GM21526 (cell line): ENCODE data around the gene KAT2B.
"Not testable (repeated sequence)": the region's sequence is repeated elsewhere in the genome, so short reads cannot be mapped to it uniquely, and the experiment has no call there.

ENCODE experiments used
- ATAC-seq: cut with Tn5 transposase; IDR thresholded peaks from one replicate; pipeline ENCODE4 v1.9.1; 2021; ENCODE audit warnings: moderate library complexity; ENCODE audit not compliant: unreplicated experiment, low FRiP score

The KAT2B gene

GRCh38 chr3:20040548-20041196 lies 426 bp downstream of the KAT2B start:
- ATAC-seq, result peak; percentile 40

- peak; percentile 51 for ATAC-seq
Observed at GRCh38 chr3:20041197-20041780, 1.0 kb downstream of the KAT2B start.

- ATAC-seq, result no peak
Observed at GRCh38 chr3:20042331-20042730, 2.1 kb downstream of the KAT2B start.

GRCh38 chr3:20043396-20043795 lies 3.1 kb downstream of the KAT2B start:
- peak; percentile 24 for ATAC-seq

- no peak for ATAC-seq
Observed at GRCh38 chr3:20043825-20044224, 3.6 kb downstream of the KAT2B start.

- not testable (repeated sequence) for ATAC-seq
Observed at GRCh38 chr3:20045141-20045540, 4.9 kb downstream of the KAT2B start.

GRCh38 chr3:20046556-20046955 lies 6.3 kb downstream of the KAT2B start:
- no peak for ATAC-seq

- no peak for ATAC-seq
Observed at GRCh38 chr3:20047341-20047779, 7.1 kb downstream of the KAT2B start.

GRCh38 chr3:20047976-20048883 lies 8.0 kb downstream of the KAT2B start:
- ATAC-seq, result peak; percentile 3

GRCh38 chr3:20051123-20051806 lies 11.0 kb downstream of the KAT2B start:
- ATAC-seq, result no peak

- ATAC-seq, result no peak
Observed at GRCh38 chr3:20052851-20053250, 12.6 kb downstream of the KAT2B start.

GRCh38 chr3:20054549-20054987 lies 14.3 kb downstream of the KAT2B start:
- ATAC-seq, result peak; percentile 68

- peak; percentile 34 for ATAC-seq
Observed at GRCh38 chr3:20055020-20055775, 15.0 kb downstream of the KAT2B start.

- no peak for ATAC-seq
Observed at GRCh38 chr3:20055842-20056241, 15.6 kb downstream of the KAT2B start.

GRCh38 chr3:20056725-20057611 lies 16.7 kb downstream of the KAT2B start:
- ATAC-seq, result peak; percentile 48

GRCh38 chr3:20057612-20058180 lies 17.4 kb downstream of the KAT2B start:
- no peak for ATAC-seq

GRCh38 chr3:20059929-20060328 lies 19.7 kb downstream of the KAT2B start:
- no peak for ATAC-seq

- no peak for ATAC-seq
Observed at GRCh38 chr3:20060974-20061685, 20.9 kb downstream of the KAT2B start.
